Naive B cell (primary cell): ENCODE results near the gene LTO1. TPM values are rescaled to one million over a fixed set of nuclear protein-coding genes. Genes with fewer than 3 reads are reported as not detected.
A peak's percentile ranks its signal among the peaks of the same experiment; 100 is the strongest.

Experiments
- ATAC-seq, 2 donors: fragments of 150-1000 bp; cut with Tn5 transposase; 2 replicates each; pipeline ENCODE4 v1.10.0; 2021; ENCODE audit warnings: low read depth in 2 of 2, mild to moderate bottlenecking in 2 of 2, moderate library complexity in 2 of 2
- DNase-seq: peaks from one replicate; pipeline ENCODE4 v3.0.0; 2022
- H3K27ac Mint-ChIP-seq, 6 donors: one replicate each; pipeline ENCODE4 v1.8.0; 2020 to 2022; ENCODE audit warnings: mild to moderate bottlenecking in 6 of 6, mixed read lengths in 6 of 6, moderate library complexity in 5 of 6, inconsistent platforms in 2 of 6
- H3K27me3 Mint-ChIP-seq, 3 donors: one replicate each; pipeline ENCODE4 v1.8.0; 2021 to 2022; ENCODE audit warnings: mixed read lengths in 3 of 3, mild to moderate bottlenecking in 1 of 3
- H3K36me3 Mint-ChIP-seq, 2 donors: one replicate each; pipeline ENCODE4 v1.8.0; 2020 to 2022; ENCODE audit warnings: mixed read lengths in 2 of 2, inconsistent platforms in 1 of 2, mild to moderate bottlenecking in 1 of 2
- H3K4me1 Mint-ChIP-seq, 3 donors: one replicate each; pipeline ENCODE4 v1.8.0; 2020 to 2022; ENCODE audit warnings: mixed read lengths in 3 of 3, inconsistent platforms in 1 of 3, mild to moderate bottlenecking in 1 of 3, moderate library complexity in 1 of 3
- H3K4me3 Mint-ChIP-seq, 8 donors: one replicate each; pipeline ENCODE4 v1.8.0; 2020 to 2022; ENCODE audit warnings: mild to moderate bottlenecking in 8 of 8, mixed read lengths in 8 of 8, moderate library complexity in 8 of 8, inconsistent platforms in 2 of 8
- H3K9me3 Mint-ChIP-seq, 7 donors: one replicate each; pipeline ENCODE4 v1.8.0; 2020 to 2022; ENCODE audit warnings: mixed read lengths in 7 of 7, mild to moderate bottlenecking in 5 of 7, inconsistent platforms in 2 of 7, moderate library complexity in 1 of 7
- polyA plus RNA-seq, 6 donors: library from polyadenylated mRNA; unstranded; fragments of 300-500 nt; fragmentation: Illumina TruSeq; gene quantifications; one replicate each; pipeline ENCODE4 v1.2.3, GENCODE V29; 2021; ENCODE audit warnings: low read depth in 6 of 6

Gene LTO1
- polyA plus RNA-seq, 6 donors from 2014 or later = 15.9 to 26.9 (median 16.8) TPM

GRCh38 chr11:69684651-69685050 is 9.5 kb upstream of the LTO1 start:
- no peak for ATAC-seq
- Mint-ChIP-seq H3K4me3 (no peak overlapping the region), H3K27ac (no peak overlapping the region), H3K4me1 (peaks cover 4 to 11% (median 8%) of the 10 kb centered on the region in 3 donors), H3K36me3 (no peaks in the 10 kb centered on the region), H3K9me3 (peaks cover 0 to 3% (median 0%) of the 10 kb centered on the region in 7 donors), H3K27me3 (peaks cover 14 to 44% (median 42%) of the 10 kb centered on the region in 3 donors)
- no peak for DNase-seq

- ATAC-seq (no peak), DNase-seq (no peak)
- no peaks in the 10 kb centered on the region for H3K36me3 Mint-ChIP-seq
- peaks cover 4 to 11% (median 8%) of the 10 kb centered on the region in 3 donors for H3K4me1 Mint-ChIP-seq
- H3K27me3 Mint-ChIP-seq = peaks cover 9 to 39% (median 37%) of the 10 kb centered on the region in 3 donors
- no peak overlapping the region for H3K4me3 Mint-ChIP-seq
- H3K27ac Mint-ChIP-seq = no peak overlapping the region
- peaks cover 0 to 3% (median 0%) of the 10 kb centered on the region in 7 donors for H3K9me3 Mint-ChIP-seq
These were observed 8.7 kb upstream of the LTO1 start for GRCh38 chr11:69683764-69684333.

DNA sequence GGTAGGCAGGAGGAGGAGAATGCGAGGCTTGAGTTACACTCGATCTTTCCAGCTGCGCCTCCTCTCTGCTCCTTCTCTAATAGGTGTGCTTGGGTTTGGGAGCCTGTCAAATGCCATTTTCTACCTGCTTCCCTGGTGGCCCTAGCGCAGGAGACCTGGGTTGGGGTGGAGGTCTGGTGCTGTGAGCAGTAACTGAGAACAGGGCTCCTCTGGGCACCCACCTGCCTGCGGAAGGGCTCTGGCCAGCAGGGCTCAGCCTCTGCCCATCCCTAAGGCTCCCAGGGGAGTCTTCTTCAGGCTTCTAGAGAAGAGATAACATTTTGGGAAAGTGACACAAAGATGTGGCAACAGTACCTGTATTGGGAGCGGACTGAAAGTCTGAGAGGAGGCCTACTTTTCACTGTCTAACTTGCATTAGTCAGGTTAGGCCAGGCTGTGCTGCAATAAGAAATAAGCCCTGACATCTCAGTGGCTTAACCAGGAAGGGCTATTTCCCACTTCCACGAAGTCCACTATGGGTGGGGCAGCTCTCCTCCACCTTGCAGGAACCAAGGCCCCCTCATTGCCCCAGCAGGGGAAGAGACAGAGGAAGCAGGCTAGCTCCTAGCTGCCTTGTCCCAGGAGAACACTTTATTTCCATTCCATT is 7.7 kb upstream of the LTO1 start:
- Mint-ChIP-seq H3K9me3 (peaks cover 0 to 3% (median 0%) of the 10 kb centered on the region in 7 donors), H3K27me3 (peaks cover 8 to 29% (median 27%) of the 10 kb centered on the region in 3 donors), H3K4me1 (peaks cover 4 to 11% (median 8%) of the 10 kb centered on the region in 3 donors), H3K36me3 (no peaks in the 10 kb centered on the region), H3K27ac (no peak overlapping the region), H3K4me3 (no peak overlapping the region)
- ATAC-seq (no peak), DNase-seq (no peak)

DNA sequence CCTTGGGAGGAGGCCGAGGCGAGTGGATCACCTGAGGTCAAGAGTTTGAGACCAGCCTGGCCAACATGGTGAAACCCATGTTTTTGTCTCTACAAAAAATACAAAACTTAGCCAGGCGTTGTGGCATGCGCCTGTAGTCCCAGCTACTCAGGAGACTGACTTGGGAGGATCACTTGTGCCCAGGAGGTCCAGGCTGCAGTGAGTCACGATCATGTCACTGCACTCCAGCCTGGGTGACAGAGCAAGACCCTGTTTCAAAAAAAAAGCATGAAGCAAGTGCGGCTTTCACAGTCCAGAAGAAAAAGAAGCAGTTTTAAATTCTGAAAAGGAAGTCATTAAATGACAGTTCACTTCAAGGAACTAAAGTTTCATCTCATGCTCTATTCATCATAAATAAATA is 7.1 kb upstream of the LTO1 start:
- H3K4me3 Mint-ChIP-seq = no peak overlapping the region
- H3K27ac Mint-ChIP-seq = no peak overlapping the region
- H3K9me3 Mint-ChIP-seq = peaks cover 0 to 3% (median 0%) of the 10 kb centered on the region in 7 donors
- H3K36me3 Mint-ChIP-seq = no peaks in the 10 kb centered on the region
- DNase-seq (no peak), ATAC-seq (no peak)
- H3K27me3 Mint-ChIP-seq = peaks cover 3 to 29% (median 26%) of the 10 kb centered on the region in 3 donors
- peaks cover 4 to 11% (median 8%) of the 10 kb centered on the region in 3 donors for H3K4me1 Mint-ChIP-seq

DNA sequence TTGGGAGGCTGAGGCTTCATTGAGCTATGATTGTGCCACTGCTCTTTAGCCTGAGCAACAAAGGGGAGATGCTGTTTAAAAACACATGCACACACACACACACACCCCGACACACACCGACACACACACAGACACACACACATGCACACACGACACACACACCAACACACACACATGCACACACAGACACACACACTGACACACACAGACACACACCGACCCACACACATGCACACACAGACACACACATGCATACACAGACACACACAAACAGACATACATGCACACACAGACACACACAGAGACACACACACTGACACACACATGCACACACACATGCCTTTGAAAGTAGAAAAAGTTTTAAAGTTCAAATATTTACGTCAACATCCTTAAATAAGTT is 5.5 kb upstream of the LTO1 start:
- ATAC-seq = no peak
- Mint-ChIP-seq H3K4me3 (no peak overlapping the region), H3K4me1 (peaks cover 3 to 4% (median 4%) of the 10 kb centered on the region in 3 donors), H3K27ac (no peak overlapping the region), H3K9me3 (peaks cover 0 to 3% (median 0%) of the 10 kb centered on the region in 7 donors), H3K27me3 (peaks cover 3 to 18% (median 18%) of the 10 kb centered on the region in 3 donors), H3K36me3 (no peaks in the 10 kb centered on the region)
- no peak for DNase-seq

DNA sequence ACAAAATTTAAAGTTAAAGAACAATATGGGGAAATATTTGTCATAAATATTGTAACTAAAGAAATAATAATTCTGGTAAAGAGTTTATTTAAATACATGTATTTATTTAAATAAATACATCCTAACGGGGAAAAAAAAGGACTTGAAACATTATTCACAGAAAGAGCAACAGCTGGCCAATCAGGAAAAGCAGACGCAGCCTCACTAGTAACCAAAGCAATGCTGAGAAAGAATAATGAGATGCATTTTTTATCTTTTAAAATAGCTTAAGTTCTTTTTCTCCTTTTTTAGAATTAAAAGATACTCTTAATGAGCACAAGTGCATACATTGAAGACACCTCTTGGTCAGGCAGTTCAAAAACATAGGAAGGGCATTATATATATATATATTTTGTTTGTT is 2.6 kb upstream of the LTO1 start:
- H3K27ac Mint-ChIP-seq = no peak overlapping the region
- peaks cover 0 to under 1% (median 0%) of the 10 kb centered on the region in 7 donors for H3K9me3 Mint-ChIP-seq
- peaks cover 7 to 8% (median 7%) of the 10 kb centered on the region in 3 donors for H3K27me3 Mint-ChIP-seq
- DNase-seq (no peak), ATAC-seq (no peak)
- peaks cover 9 to 27% (median 27%) of the 10 kb centered on the region in 3 donors for H3K4me1 Mint-ChIP-seq
- no peaks in the 10 kb centered on the region for H3K36me3 Mint-ChIP-seq
- H3K4me3 Mint-ChIP-seq = no peak overlapping the region

DNA sequence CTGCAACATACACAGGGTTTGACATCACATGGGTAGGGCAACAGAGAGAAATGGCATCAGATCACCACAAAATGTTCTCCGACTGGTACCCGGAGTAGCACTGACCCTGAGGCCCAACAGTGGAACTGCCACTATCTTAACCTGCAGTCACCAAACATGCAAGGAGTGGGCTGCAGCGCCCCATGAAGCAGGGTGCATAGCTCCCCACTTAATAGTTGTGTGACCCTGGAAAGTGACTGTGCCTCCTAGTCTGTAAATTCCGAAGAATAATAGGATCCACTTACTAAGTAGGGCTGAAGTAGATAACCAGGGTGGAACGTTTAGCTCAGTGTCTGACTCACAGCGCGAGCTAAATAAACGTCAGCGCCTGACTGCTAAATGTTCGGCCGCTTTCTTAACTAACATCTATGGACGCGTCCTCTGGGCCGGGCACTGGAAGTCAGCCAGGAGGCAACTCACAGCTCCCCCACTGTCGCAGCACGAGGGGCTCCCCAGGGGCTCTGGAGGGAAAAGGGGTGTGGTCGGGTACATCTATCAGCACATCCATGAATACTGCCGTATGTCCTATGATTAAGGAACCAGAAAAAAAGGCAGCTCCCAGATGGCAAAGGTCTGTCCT is 777 bp downstream of the LTO1 start:
- Mint-ChIP-seq H3K36me3 (no peaks in the 10 kb centered on the region), H3K9me3 (no peaks in the 10 kb centered on the region), H3K4me3 (peak overlapping the region; percentile 94 to 99 (median 96)), H3K27me3 (peaks cover 0 to 3% (median 0%) of the 10 kb centered on the region in 3 donors), H3K4me1 (peaks cover 20 to 50% (median 39%) of the 10 kb centered on the region in 3 donors), H3K27ac (peak overlapping the region; percentile 72 to 94 (median 89))
- DNase-seq (no peak), ATAC-seq (no peak)

DNA sequence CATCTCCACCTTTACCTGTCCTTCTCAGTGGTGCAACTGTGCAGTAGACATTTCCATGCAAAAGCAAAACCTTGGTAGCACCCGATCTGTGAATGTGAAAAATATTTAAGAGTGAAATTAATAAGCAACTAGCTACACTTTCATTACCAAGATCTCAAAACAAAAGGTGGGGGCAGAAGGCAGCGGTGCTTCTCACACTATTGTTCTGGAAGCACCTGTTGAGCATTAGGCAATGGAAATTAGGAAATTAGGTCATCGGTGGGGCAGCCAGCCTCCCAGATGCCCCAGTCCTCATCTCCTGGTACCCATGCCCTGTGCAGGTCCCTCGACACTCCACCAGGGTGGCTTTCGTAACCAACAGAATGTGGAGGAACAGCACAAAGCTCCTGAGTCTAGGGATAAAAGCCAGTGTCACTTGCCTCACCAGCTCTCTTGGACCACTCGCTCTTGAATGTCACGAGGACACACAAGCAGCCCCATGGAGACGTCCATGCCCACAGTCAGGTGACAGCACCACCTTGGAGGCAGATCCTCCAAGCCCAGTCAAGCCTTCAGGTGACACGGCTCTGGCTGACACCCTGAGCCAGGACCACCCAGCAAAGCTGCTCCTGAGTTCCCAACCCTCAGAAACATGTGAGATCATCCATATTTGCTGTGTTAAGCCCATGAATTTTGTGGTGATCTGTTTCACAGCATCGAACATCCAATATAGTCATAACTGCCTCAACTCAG is 3.3 kb downstream of the LTO1 start:
- ATAC-seq (no peak), DNase-seq (no peak)
- Mint-ChIP-seq H3K27me3 (peaks cover 0 to 3% (median 0%) of the 10 kb centered on the region in 3 donors), H3K36me3 (no peaks in the 10 kb centered on the region), H3K4me3 (peak overlapping the region in 1 of 8 donors; percentile 94), H3K4me1 (peaks cover 22 to 50% (median 39%) of the 10 kb centered on the region in 3 donors), H3K9me3 (no peaks in the 10 kb centered on the region), H3K27ac (peak overlapping the region in 1 of 6 donors; percentile 17)

DNA sequence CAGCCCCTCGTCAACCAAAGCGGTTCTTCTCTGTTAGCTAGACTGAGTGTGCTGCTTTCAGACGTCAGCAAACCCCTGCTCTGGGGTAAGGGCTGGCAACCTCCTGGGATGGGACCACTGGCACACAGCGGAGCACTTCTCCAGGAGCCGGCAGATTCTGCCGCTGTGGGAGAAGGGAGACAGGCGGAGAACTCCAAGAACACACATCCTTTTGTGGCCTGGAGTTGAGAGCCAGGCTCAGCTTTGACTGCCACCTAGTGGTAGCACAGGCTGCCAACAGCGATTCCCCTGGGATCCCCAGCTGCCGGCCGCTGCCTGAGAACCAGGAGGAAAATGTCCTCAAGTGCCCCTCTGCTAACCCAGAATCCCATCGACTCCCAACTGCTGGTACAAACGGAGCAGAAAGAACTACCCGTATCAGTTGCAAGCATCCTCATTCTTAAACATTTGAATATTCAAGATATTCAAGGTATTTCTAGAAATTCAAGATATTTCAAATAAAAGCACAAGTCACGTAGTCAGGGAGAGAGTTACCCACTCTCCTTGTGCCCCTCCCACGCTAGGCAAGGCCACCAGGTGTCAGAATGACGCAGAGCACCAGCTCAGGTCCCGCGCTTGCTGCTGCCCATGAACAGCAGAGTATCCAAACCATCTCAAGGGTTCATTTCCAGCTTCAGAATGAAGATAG is 4.9 kb downstream of the LTO1 start:
- ATAC-seq = peak in 1 of 2 donors; percentile 22
- Mint-ChIP-seq H3K36me3 (peaks cover 0 to under 1% of the 10 kb centered on the region in 2 donors), H3K27ac (peak overlapping the region in 4 of 6 donors; percentile 26 to 77 (median 49)), H3K4me1 (peaks cover 21 to 46% (median 36%) of the 10 kb centered on the region in 3 donors), H3K27me3 (peaks cover 0 to 2% (median 0%) of the 10 kb centered on the region in 3 donors), H3K4me3 (peak overlapping the region in 2 of 8 donors; percentile 35 to 74), H3K9me3 (no peaks in the 10 kb centered on the region)
- peak; percentile 59 for DNase-seq

- no peak for ATAC-seq
- Mint-ChIP-seq H3K4me3 (no peak overlapping the region), H3K4me1 (peaks cover 22 to 40% (median 32%) of the 10 kb centered on the region in 3 donors), H3K27ac (no peak overlapping the region), H3K27me3 (no peaks in the 10 kb centered on the region), H3K36me3 (peaks cover 0 to 9% of the 10 kb centered on the region in 2 donors), H3K9me3 (no peaks in the 10 kb centered on the region)
- no peak for DNase-seq
These were observed 5.7 kb downstream of the LTO1 start for GRCh38 chr11:69669486-69669885.

DNA sequence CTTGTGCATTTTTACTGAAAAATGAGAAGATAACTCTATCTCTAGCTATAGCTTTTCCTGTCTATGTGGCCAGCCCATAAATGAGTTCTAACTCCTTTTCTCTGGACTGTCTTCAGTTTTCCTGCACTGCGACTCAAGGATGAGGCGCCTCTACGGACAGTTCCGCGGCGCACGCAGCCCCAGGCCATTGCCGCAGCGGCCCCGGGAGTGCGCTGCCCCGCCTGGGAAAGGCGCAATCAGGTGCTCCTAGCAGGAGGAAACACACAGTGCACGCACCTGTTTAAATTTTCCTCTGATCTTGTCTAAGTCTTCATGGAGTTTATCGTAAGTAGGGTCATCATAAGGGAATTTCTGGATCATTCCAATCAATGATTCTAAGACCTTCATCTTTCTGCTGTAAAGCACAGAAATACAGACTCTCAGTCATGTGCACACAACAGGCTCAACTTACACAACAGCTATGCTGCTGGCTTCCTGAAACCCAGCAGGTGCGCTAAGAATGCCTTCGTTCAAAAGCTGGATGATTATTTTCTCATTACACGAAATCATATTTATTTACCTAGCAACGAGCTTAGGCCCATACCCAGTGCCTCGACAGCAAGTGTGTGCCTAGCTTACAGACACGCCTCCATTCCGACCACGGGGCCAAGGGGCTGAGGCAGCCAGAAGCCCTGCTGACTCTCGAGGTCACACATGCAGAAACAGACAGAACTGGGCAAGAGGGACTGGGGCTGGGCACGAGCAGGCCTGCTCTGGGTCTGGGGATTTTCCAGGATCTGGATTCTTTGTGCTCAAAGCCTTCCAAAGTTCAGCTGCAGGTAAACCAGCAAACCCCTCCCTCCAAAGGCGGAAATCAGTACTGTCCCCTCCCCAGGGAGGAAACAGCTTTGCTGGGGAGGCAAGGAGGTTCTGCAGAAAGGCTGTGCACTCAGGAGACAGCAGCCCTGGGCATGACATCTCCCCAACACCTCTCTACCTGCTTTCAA is 7.2 kb downstream of the LTO1 start:
- ATAC-seq = no peak
- Mint-ChIP-seq H3K4me3 (no peak overlapping the region), H3K4me1 (peaks cover 18 to 24% (median 21%) of the 10 kb centered on the region in 3 donors), H3K27me3 (no peaks in the 10 kb centered on the region), H3K9me3 (no peaks in the 10 kb centered on the region), H3K27ac (no peak overlapping the region), H3K36me3 (peaks cover 0 to 16% of the 10 kb centered on the region in 2 donors)
- no peak for DNase-seq
